Ovary (tissue), 3 donors: ENCODE data around the gene VAV3.

Source experiments
- CTCF ChIP-seq, 3 donors: fragments of 450-650 bp in 2 of 3; fragments of 200-600 bp in 1 of 3; IDR thresholded peaks; one replicate each; pipeline versions ENCODE4 v1.5.1 to v1.8.0; 2016 to 2022; ENCODE audit warnings: antibody characterized with exemption in 3 of 3, mild to moderate bottlenecking in 1 of 3
- POLR2A ChIP-seq: fragments of 450-650 bp; IDR thresholded peaks from one replicate; pipeline ENCODE4 v1.6.1; 2017; ENCODE audit warnings: antibody characterized with exemption, mild to moderate bottlenecking, moderate library complexity
- donor health status: DM: no; HTN: no; CAD: no.

- TF ChIP-seq POLR2A (no peak), CTCF (IDR thresholded peaks at IDR 0.05) (no peak)
Measured at GRCh38 chr1:107953556-107953955, 11.4 kb downstream of the VAV3 start.
